WI38 (cell line): ENCODE data around the gene TNS2.

Source experiments
- H3K4me3 ChIP-seq: 2 replicates; pipeline ENCODE4 v1.5.1; 2011; ENCODE audit warnings: low read depth, mild to moderate bottlenecking, control low read depth, low read length
- CTCF ChIP-seq: IDR thresholded peaks from 2 replicates; pipeline ENCODE4 v1.5.1; 2012; ENCODE audit warnings: low read depth, mild to moderate bottlenecking, control low read depth, low read length

TNS2 gene

GRCh38 chr12:53061404-53062010 is 11.6 kb downstream of the TNS2 start:
- TF ChIP-seq CTCF: no peak

GRCh38 chr12:53062011-53062961 is 12.4 kb downstream of the TNS2 start:
- no peak for TF ChIP-seq CTCF
- no peak overlapping the region for H3K4me3 ChIP-seq

More at GRCh38 chr12:53061404-53062010, 11.6 kb downstream of the TNS2 start:
- no peak overlapping the region for H3K4me3 ChIP-seq

GRCh38 chr12:53062977-53063707 is 13.3 kb downstream of the TNS2 start:
- H3K4me3 ChIP-seq: no peak overlapping the region

GRCh38 chr12:53063708-53064612 is 14.1 kb downstream of the TNS2 start:
- no peak overlapping the region for H3K4me3 ChIP-seq
- no peak for TF ChIP-seq CTCF

More at GRCh38 chr12:53062977-53063707, 13.3 kb downstream of the TNS2 start:
- no peak for TF ChIP-seq CTCF

GRCh38 chr12:53064613-53065436 is 15.0 kb downstream of the TNS2 start:
- no peak overlapping the region for H3K4me3 ChIP-seq
- no peak for TF ChIP-seq CTCF

GRCh38 chr12:53065470-53065869 is 15.6 kb downstream of the TNS2 start:
- H3K4me3 ChIP-seq: no peak overlapping the region
- TF ChIP-seq CTCF: no peak
